Lower leg skin (tissue), 4 donors: Measurements from ENCODE around the gene MYH10. TPM values are rescaled to one million over a fixed set of nuclear protein-coding genes. Genes with fewer than 3 reads are reported as not detected.

Experiments
- DNase-seq, 2 donors: peaks; one replicate each; pipeline ENCODE4 v3.0.0-alpha.2; 2019; ENCODE audit warnings: low spot score in 2 of 2
- H3K4me3 ChIP-seq: fragments of 200-600 bp; sonication (generic); 2 replicates; pipeline ENCODE4 v1.5.1; 2017; ENCODE audit warnings: mild to moderate bottlenecking, low read depth; ENCODE audit not compliant: poor library complexity, severe bottlenecking
- POLR2A ChIP-seq, 2 donors: fragments of 450-650 bp; IDR thresholded peaks; one replicate each; pipeline ENCODE4 v1.6.1; 2016 to 2017; ENCODE audit warnings: antibody characterized with exemption in 2 of 2, mild to moderate bottlenecking in 1 of 2, moderate library complexity in 1 of 2
- WGBS, 2 donors: methylation state at CpG; one replicate each; pipeline ENCODE4 v1.1.5; 2018; 5-methylcytosine and 5-hydroxymethylcytosine counted together
- intact Hi-C: fragments of 100-400 bp; cut with DNase I; formaldehyde crosslinking; loops from one replicate; pipeline ENCODE4 v1.15.0; 2023; ENCODE audit warnings: low total_unique reads
- total RNA-seq, 4 donors: library from RNA; depleted of rRNA; stranded (reverse); fragments of >200 nt; gene quantifications; one replicate each; pipeline ENCODE4 v1.1.0, GENCODE V29; 2016
- TF ChIP-seq, protein P1 (sequence below), 3 donors: fragments of 450-650 bp; IDR thresholded peaks; one replicate each; pipeline ENCODE4 v1.5.1; 2016; ENCODE audit warnings: antibody characterized with exemption in 3 of 3, mild to moderate bottlenecking in 3 of 3, moderate library complexity in 2 of 3

MYH10 gene
- total RNA-seq, 4 donors from 2014 or later, result 6.7 to 17.2 (median 11.4) TPM

DNA sequence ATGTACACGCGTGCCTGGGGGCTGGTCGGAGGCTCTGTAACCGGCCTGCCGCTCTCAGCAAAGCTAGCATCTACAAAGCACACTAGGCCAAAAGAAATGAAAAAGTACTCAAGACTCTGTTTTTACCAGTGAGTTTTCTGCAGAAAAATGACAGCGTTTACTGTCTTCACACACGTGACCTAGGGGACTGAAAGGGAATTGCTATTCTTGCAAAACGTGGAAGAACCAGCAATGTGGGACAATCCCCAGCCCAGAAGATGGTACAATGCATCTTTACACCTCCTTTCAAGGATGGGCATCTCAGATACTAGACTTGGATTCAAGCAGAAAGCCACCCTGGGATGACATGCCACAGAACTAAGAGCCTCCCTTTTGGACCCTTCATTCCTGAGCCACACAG, 153.4 kb downstream of the MYH10 start:
- 87 to 93% methylated on average over 8 of the region's 8 CpGs for WGBS, 2 donors
- intact Hi-C loops, result no loop called here
- no peak for TF ChIP-seq POLR2A (IDR thresholded peaks at IDR 0.05)
- TF ChIP-seq, protein P1, sequence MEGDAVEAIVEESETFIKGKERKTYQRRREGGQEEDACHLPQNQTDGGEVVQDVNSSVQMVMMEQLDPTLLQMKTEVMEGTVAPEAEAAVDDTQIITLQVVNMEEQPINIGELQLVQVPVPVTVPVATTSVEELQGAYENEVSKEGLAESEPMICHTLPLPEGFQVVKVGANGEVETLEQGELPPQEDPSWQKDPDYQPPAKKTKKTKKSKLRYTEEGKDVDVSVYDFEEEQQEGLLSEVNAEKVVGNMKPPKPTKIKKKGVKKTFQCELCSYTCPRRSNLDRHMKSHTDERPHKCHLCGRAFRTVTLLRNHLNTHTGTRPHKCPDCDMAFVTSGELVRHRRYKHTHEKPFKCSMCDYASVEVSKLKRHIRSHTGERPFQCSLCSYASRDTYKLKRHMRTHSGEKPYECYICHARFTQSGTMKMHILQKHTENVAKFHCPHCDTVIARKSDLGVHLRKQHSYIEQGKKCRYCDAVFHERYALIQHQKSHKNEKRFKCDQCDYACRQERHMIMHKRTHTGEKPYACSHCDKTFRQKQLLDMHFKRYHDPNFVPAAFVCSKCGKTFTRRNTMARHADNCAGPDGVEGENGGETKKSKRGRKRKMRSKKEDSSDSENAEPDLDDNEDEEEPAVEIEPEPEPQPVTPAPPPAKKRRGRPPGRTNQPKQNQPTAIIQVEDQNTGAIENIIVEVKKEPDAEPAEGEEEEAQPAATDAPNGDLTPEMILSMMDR (IDR thresholded peaks at IDR 0.05), result no peak
- DNase-seq, result no peak
- no peak overlapping the region for H3K4me3 ChIP-seq

DNA sequence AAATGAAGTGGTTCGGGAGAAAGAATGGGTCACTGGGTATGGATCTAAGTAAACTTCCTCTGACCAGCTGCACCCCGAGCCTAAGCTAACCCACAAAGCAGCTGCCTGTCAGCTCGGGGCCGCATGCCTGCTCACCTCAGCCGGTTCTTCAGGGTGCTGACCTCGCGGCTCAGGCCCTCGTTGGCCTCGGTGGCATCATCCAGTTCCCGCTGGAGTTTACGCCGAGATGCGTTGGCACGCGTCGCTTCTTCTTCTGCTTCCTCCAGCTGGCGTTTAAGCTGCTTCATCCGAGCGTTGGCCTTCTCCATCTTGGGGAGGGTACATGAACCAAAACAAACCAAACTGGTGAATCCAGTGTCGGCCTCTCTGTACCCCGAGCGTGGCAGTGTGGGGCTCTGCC, 153.8 kb downstream of the MYH10 start:
- intact Hi-C loops, result no loop called here
- WGBS, 2 donors, result 92 to 94% methylated on average over 22 of the region's 22 CpGs
- no peak overlapping the region for H3K4me3 ChIP-seq
- no peak for TF ChIP-seq POLR2A (IDR thresholded peaks at IDR 0.05)
- TF ChIP-seq, protein P1 (IDR thresholded peaks at IDR 0.05), result no peak
- DNase-seq, result peak in 1 of 2 donors; percentile 77

DNA sequence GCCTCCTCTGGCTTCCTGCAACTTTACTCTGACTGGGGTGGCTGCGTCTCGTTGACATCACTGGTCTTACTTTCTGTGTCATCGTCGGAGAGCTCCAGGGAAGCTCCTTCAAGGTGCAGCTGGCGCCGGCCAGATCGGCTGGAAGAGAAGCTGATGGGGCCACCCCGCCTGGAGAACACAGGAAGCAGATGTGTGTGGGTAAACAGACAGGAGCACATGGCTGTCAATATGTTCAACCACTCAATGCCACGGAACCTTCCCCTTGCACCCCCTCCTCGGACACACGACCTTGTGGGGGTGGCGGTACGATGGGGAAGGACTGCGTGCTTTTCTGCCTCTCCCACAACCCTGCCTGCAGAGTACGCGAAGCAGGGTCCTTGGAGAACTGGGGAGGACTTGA, 154.7 kb downstream of the MYH10 start:
- no peak overlapping the region for H3K4me3 ChIP-seq
- intact Hi-C loops, result no loop called here
- peak in 1 of 2 donors; percentile 79 for DNase-seq
- TF ChIP-seq POLR2A (IDR thresholded peaks at IDR 0.05), result no peak
- TF ChIP-seq, protein P1 (IDR thresholded peaks at IDR 0.05), result no peak
- 80 to 89% methylated on average over 16 of the region's 16 CpGs for WGBS, 2 donors

DNA sequence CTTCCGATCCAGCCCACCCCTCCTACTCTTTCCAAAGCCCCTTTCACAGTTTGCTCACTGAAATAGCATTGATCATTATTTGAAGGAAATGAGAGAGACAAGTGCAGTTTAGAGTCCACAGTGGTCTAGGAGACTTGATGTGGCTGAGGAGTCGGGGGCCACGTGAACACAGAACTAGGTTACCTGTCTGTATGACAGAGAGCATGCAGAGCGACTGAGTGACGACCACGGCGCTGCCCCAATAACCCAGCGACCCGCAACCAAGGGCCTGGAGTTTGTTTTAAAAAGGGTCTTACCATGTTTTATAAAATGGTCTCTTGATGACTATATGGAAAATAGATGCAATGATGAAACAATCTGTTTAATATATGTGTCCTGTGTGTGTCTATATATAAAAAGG, 155.3 kb downstream of the MYH10 start:
- intact Hi-C loops, result no loop called here
- TF ChIP-seq, protein P1 (IDR thresholded peaks at IDR 0.05), result no peak
- TF ChIP-seq POLR2A (IDR thresholded peaks at IDR 0.05), result no peak
- WGBS, 2 donors, result 95 to 96% methylated on average over 9 of the region's 9 CpGs
- DNase-seq, result peak in 1 of 2 donors; percentile 70
- no peak overlapping the region for H3K4me3 ChIP-seq

DNA sequence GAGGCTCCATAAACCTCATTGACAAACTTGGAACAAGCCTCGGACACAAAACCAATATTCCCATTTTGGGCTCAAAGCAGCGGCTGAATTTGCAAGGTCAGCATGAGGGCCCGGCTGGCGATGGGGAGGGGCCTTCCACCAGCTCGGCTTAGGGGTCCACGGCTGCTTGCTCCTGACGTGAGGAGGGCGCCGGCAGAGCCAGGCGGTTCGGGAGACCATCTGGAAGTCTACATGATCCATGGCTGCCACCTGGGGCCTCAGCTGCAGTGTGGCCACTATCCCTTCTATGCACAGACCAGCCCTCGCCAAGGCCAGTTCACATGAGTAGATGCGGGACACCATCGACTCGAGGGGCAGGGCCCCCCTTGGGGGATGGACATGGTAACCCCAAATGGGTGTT, 155.7 kb downstream of the MYH10 start:
- peak in 1 of 2 donors; percentile 83 for DNase-seq
- intact Hi-C loops, result no loop called here
- 86 to 90% methylated on average over 15 of the region's 15 CpGs for WGBS, 2 donors
- H3K4me3 ChIP-seq, result no peak overlapping the region
- TF ChIP-seq POLR2A (IDR thresholded peaks at IDR 0.05), result no peak
- TF ChIP-seq, protein P1 (IDR thresholded peaks at IDR 0.05), result no peak
